Keratinocyte (primary cell): Measurements from ENCODE around the gene LPIN3. TPM values are rescaled to one million over a fixed set of nuclear protein-coding genes. Genes with fewer than 3 reads are reported as not detected.

Experiments
- DNase-seq: peaks from one replicate; pipeline ENCODE4 v3.0.0-alpha.2; 2011; ENCODE audit warnings: low read depth, missing footprints, low spot score
- FAIRE-seq: peaks from 2 replicates; lab custom pipeline; 2011; peaks lifted over from hg19 to GRCh38; lab: Jason Lieb, UNC
- H2AFZ ChIP-seq: 2 replicates; pipeline ENCODE4 v1.6.0; 2012; ENCODE audit warnings: low read length, control low read depth, inconsistent platforms; ENCODE audit not compliant: control insufficient read depth
- H3K27ac ChIP-seq: 2 replicates; pipeline ENCODE4 v1.5.1; 2011; ENCODE audit warnings: low read length; ENCODE audit not compliant: control insufficient read depth, insufficient read depth
- H3K27me3 ChIP-seq: 3 replicates; pipeline ENCODE4 v1.6.0; 2011; ENCODE audit warnings: low read length; ENCODE audit not compliant: control insufficient read depth, insufficient read depth; ENCODE audit errors: extremely low read depth
- H3K36me3 ChIP-seq, 2 experiments: 2 replicates in 1 of 2; 3 replicates in 1 of 2; pipeline ENCODE4 v1.5.1; 2011; ENCODE audit warnings: low read length in 2 of 2, mild to moderate bottlenecking in 1 of 2; ENCODE audit not compliant: control insufficient read depth in 2 of 2, insufficient read depth in 2 of 2; ENCODE audit errors: extremely low read depth in 1 of 2
- H3K4me1 ChIP-seq: 3 replicates; pipeline ENCODE4 v1.5.1; 2011; ENCODE audit warnings: low read length; ENCODE audit not compliant: control insufficient read depth, insufficient read depth; ENCODE audit errors: extremely low read depth
- H3K4me2 ChIP-seq: 3 replicates; pipeline ENCODE4 v1.6.0; 2011; ENCODE audit warnings: low read depth, low read length; ENCODE audit not compliant: control insufficient read depth, insufficient read depth; ENCODE audit errors: extremely low read depth
- H3K4me3 ChIP-seq, 3 experiments: fragments of 200-600 bp in 1 of 3; sonication (generic) in 1 of 3; 2 replicates in 2 of 3; 3 replicates in 1 of 3; pipeline ENCODE4 v1.5.1; 2011 to 2016; ENCODE audit warnings: low read length in 3 of 3, mild to moderate bottlenecking in 3 of 3, control low read depth in 2 of 3, inconsistent platforms in 1 of 3, low read depth in 1 of 3, mixed read lengths in 1 of 3, mixed run types in 1 of 3, moderate library complexity in 1 of 3; ENCODE audit not compliant: control insufficient read depth in 2 of 3, insufficient read depth in 2 of 3; ENCODE audit errors: extremely low read depth in 1 of 3
- H3K79me2 ChIP-seq: 2 replicates; pipeline ENCODE4 v1.6.0; 2012; ENCODE audit warnings: low read length; ENCODE audit not compliant: control insufficient read depth, insufficient read depth
- H3K9ac ChIP-seq: 3 replicates; pipeline ENCODE4 v1.6.0; 2011; ENCODE audit warnings: low read length; ENCODE audit not compliant: control insufficient read depth, insufficient read depth; ENCODE audit errors: extremely low read depth
- H3K9me1 ChIP-seq: 3 replicates; pipeline ENCODE4 v1.6.0; 2011; ENCODE audit warnings: low read length; ENCODE audit not compliant: control insufficient read depth, insufficient read depth; ENCODE audit errors: extremely low read depth
- H3K9me3 ChIP-seq: 2 replicates; pipeline ENCODE4 v1.5.1; 2012; ENCODE audit warnings: low read depth, low read length; ENCODE audit not compliant: control insufficient read depth
- H4K20me1 ChIP-seq: 3 replicates; pipeline ENCODE4 v1.6.0; 2011; ENCODE audit warnings: low read length; ENCODE audit not compliant: control insufficient read depth, insufficient read depth; ENCODE audit errors: extremely low read depth
- CTCF ChIP-seq, 3 experiments: IDR thresholded peaks in 1 of 3; conservative IDR thresholded peaks in 1 of 3; optimal IDR thresholded peaks in 1 of 3; 2 replicates in 2 of 3; 3 replicates in 1 of 3; pipeline versions ENCODE3 to v1.5.1; 2011; ENCODE audit warnings: low read length in 3 of 3, mild to moderate bottlenecking in 3 of 3, moderate library complexity in 2 of 3, control low read depth in 1 of 3, inconsistent platforms in 1 of 3; ENCODE audit not compliant: insufficient read depth in 2 of 3; ENCODE audit errors: extremely low read depth in 1 of 3
- EZH2 ChIP-seq: IDR thresholded peaks from one replicate; pipeline ENCODE4 v1.6.1; 2012; ENCODE audit warnings: inconsistent platforms, mild to moderate bottlenecking, low read length, moderate library complexity
- dilution Hi-C: fragments of 300-500 bp; cut with MboI; formaldehyde crosslinking; loops from one replicate; pipeline ENCODE4 v1.7.0; 2020; ENCODE audit warnings: low sequenced_read_pairs; ENCODE audit not compliant: extremely low pct_ligation_motif_present
- polyA plus RNA-seq, 5 experiments: library from polyadenylated mRNA; depleted of rRNA in 3 of 5; stranded (reverse) in 3 of 5; stranded (forward) in 1 of 5; unstranded in 1 of 5; fragments of >200 nt; gene quantifications; 1 replicate in 1 of 5; 2 replicates in 3 of 5; 3 replicates in 1 of 5; pipeline versions ENCODE4 v1.2.1 to v1.2.3, GENCODE V29; 2011 to 2012; ENCODE audit warnings: missing spikeins in 2 of 5, low read depth in 1 of 5, low replicate concordance in 1 of 5

The LPIN3 gene
- polyA plus RNA-seq, 1 donor (not counting 4 experiments of a cell fraction or from before 2014, with no cell fraction given), result 15.6 TPM

- dilution Hi-C loops, result no loop called here
- FAIRE-seq (no peak), DNase-seq (no peak)
- Histone ChIP-seq H3K9me1 (no peaks in the 10 kb centered on the region), H3K9ac (no peak overlapping the region), H4K20me1 (no peaks in the 10 kb centered on the region), H3K9me3 (no peaks in the 10 kb centered on the region), H3K4me3 (no peak overlapping the region), H3K27ac (no peak overlapping the region), H3K79me2 (peaks cover 3% of the 10 kb centered on the region), H2AFZ (no peak overlapping the region), H3K27me3 (no peaks in the 10 kb centered on the region), H3K4me2 (no peak overlapping the region), H3K4me1 (peaks cover 2% of the 10 kb centered on the region), H3K36me3 (peaks cover 12 to 42% of the 10 kb centered on the region in 2 experiments)
- TF ChIP-seq EZH2 (no peak), CTCF (optimal IDR thresholded peaks at IDR 0.05 in 1 of 3, IDR thresholded peaks at IDR 0.05 in 1 of 3, conservative IDR thresholded peaks at IDR 0.05 in 1 of 3; ENCODE audit: extremely low read depth in 1 of 3, insufficient read depth in 2 of 3, low read length in 3 of 3) (no peak)
Measured at GRCh38 chr20:41349266-41349665, 8.6 kb downstream of the LPIN3 start.

GRCh38 chr20:41349943-41350342, 9.3 kb downstream of the LPIN3 start:
- dilution Hi-C loops, result no loop called here
- TF ChIP-seq CTCF (optimal IDR thresholded peaks at IDR 0.05 in 1 of 3, IDR thresholded peaks at IDR 0.05 in 1 of 3, conservative IDR thresholded peaks at IDR 0.05 in 1 of 3; ENCODE audit: extremely low read depth in 1 of 3, insufficient read depth in 2 of 3, low read length in 3 of 3) (no peak), EZH2 (no peak)
- FAIRE-seq, result no peak

More at GRCh38 chr20:41349943-41350342, 9.3 kb downstream of the LPIN3 start:
- Histone ChIP-seq H3K4me1 (no peaks in the 10 kb centered on the region), H3K9me1 (no peaks in the 10 kb centered on the region), H3K27ac (no peak overlapping the region), H3K36me3 (peaks cover 11 to 47% of the 10 kb centered on the region in 2 experiments), H3K27me3 (no peaks in the 10 kb centered on the region), H3K79me2 (no peaks in the 10 kb centered on the region), H3K4me3 (no peak overlapping the region), H2AFZ (no peak overlapping the region), H3K4me2 (no peak overlapping the region), H3K9ac (no peak overlapping the region), H3K9me3 (no peaks in the 10 kb centered on the region), H4K20me1 (no peaks in the 10 kb centered on the region)
- no peak for DNase-seq
